NCI-H748 (cell line): ENCODE measurements around the gene UBA1.
A peak's percentile ranks its signal among the peaks of the same experiment; 100 is the strongest.

Experiments
- DNase-seq: peaks from one replicate; lab custom pipeline; 2025; ENCODE audit not compliant: unreplicated experiment; lab: John Stamatoyannopoulos, UW

Gene UBA1

DNA sequence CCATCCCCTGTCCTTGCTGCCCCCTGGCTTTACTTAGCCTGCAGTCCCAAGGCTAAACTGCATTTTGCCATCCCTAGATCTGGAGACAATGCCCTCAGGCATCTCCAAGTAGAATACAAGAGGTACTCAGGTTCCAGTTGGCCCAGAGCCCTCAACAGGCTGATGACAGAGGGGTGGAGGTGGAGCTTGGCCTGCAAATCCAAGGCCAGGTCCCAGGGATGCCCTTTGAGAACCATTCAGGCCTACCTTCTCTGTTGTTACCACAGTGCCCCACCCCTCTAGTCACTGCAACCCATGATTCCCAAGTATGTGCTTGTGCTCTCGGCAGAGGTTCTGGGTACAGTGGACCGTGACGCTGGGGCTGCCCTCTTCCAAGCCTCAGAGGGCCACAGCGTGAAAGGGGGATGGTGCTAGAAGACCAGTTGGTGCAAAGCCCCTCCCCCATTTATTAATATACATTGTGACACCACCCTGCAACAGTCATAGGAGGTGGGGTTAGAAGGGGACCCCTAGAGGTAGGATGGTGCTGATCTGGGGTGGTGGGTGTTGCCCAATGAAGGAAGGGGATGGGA, 6.4 kb upstream of the UBA1 start:
- DNase-seq = no peak

DNA sequence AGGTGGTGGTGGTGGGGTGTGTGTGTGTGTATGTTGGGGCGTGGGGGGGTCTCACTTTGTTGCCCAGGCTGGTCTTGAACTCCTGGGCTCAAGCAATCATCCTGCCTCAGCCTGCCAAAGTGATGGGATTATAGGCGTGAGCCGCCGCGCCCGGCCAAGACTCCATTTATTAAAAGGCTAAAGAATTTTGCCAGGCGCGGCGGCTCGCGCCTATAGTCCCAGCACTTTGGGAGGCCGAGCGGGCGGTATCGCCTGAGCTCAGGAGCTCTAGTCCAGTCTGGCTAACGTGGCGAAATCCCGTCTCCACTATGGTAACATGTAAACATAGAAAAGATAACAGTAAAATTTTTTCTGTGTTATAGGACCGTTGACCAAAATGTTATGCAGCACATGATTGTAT, 3.7 kb upstream of the UBA1 start:
- DNase-seq = no peak

DNA sequence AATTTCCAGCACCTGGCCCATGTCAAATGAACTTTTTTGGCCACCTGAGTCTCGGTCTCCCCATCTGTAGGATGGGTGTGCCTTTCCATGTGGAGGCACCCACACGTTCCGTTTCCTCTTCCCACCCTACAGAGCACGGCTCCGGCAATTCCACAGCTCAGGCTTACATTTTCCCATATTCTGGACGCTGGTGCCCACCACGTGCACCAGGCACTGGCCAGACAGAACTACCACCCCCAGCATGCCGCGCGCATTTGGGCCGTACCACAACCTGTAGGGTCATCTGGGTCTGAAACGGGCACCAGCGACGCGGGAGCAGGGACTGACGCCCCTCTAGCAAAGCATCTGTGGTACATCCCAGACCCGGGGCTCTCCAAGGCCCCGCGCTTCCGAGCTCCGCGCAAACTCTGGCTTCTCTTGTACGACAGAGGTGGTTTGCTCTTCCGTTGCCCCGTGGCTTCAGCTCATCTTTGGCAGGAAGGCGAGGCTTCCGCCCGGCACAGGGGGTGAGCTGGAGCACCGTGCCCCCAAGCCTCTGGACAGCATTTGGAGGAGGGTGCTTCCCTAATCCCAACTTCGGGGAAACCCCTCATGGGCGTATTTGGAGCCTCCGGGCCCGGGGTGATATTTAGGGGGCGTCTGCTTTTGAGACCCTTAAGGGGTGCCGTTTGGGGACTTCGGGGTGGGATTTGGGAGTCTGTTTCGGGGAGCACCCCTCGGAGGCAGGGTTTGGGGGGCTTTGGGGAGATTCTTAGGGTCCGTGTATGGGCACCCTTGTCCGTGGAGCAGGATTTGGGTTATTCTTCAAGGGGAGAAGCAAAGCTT, 3.0 kb upstream of the UBA1 start:
- DNase-seq = peak; percentile 96

DNA sequence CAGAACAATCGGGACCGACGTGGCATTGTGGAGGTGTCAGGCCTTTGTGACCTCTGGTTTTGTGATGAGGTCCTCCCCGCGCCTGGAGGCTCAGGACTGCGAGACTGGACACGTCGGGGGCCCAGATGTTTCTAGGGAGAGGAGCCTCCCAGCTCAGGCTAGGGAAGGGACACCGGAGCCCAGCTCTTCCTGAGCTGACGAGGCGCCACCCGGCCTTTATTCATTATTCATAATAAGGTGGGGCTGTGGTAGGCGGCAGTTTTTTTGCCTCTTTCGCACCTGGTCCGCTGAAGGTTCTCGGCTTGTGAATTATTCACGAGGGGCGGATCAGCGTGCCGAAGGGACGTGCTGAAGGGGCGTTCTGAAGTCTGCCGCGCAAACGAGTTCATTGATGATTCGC, 2.3 kb upstream of the UBA1 start:
- DNase-seq = peak; percentile 84

DNA sequence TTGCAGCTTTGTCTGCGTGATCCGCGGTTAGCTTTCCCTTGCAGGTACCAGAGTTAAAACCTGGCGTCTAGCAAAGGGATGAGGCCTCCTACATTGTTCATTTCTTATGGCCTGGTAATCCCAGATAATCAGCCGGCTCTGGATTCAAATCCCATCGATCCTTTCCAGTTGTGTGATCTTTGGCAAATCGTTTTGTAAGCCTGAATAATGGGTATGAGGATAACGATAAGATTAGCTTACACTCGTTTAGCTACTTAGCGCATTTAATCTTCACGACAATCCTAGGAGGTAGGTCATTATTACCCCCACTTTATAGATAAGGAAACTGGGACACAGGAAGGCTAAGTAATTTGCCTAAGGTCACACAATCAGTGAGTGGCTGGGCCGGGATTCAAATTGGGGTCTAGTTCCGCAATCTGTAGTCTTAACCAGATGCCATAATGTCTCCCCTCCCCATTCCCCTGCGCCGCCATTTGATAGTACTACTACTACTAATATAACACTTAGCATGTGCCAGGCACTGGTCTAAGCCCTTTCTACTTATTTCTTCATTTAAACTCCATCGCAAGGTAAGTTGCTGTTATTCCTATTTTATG, 1.7 kb upstream of the UBA1 start:
- DNase-seq = no peak

DNA sequence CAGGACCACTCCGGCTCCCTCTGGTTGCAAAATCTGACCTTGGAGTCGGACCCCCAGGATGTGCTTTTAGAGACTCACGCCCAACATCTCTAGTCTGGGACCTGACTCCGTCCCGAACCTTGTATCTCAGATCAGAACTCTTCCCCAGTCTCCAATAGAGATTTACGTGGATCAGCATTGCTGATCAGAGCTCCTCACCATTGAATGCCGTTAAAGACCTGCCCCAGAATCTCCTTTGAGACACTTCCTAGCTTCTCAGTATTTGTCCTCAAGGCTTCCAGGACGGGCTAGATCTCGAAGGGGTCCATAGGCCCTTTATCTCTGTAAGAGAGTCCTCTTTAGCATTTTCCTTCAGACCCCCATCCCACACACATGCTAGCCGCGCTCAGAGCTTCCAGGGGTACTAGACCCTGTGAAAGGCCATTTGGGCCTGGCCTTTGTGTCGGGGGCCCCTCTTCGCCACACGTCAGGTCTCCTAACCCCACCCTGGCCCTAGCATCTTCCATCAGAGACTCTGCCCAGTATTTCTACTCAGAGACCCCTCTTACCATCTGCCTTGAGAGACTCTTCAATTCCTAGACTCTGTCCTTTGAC, 662 bp downstream of the UBA1 start:
- no peak for DNase-seq

DNA sequence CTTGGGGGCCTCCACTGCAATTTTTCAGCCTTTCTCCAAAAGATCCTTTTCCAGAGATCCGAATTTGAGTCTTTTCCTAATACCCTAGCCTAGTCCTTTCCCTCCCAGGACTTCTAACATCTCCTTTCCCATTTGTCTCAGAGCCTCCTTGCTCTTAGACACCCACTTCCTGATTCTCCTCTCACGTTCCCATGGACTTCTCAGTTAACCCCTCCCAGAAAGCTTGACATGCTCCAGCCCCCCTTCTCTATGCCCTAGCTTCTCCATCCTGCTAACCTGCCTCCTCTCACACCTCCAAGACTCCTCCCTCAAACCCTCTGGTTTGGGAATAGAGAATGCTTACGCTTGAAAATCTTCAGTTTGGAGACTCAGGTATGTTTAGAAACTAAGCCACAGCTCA, 2.5 kb downstream of the UBA1 start:
- no peak for DNase-seq

DNA sequence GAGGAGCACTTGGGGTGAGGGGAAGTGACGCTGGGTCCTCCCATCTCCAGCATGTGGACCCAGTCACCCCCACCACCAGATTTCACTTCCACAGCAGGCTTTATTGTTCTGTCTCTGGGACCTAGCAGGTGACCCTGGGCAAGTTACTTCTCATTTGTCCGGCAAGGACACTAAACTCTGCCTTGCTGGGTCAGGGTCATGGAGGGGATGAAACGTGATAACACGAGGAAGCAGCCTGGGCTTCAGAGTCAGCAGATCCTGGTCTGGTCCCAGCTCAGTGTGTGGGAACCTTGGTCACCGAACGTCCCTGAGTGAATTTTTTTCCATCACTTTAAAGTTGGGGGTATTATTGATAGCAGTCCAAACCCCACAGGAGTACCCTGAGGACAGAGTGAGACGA, 3.9 kb downstream of the UBA1 start:
- no peak for DNase-seq

DNA sequence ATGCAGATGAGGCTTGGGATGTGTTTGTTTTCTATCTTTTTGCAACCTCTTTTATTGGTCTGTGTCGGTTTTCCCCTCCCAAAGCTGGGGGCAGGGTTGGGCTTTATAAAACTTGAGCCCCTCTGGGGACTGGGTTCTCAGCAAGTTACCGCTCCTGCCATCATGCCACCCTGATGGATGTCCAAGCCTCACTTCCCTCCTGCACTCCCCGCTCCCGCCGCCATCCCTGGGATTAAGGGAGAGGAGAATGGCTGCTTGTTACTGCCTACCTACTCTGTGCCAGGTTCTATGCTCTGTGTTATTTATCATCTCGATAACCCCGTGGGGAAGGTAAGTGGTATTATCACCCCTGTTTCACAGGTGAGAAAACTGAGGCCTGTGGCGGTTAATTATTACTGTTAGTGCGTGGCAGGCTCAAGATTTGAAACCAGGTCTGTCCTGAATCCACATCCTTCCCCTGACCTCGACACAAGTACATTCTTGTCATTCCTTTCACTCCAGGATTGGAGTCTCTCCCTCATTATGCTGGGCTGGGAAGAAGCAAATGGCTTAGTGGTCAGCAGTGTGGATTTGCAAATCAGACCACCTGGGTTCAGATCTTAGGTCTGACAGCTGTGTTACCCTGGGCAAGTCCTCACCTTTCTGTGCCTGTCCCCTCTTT, 4.5 kb downstream of the UBA1 start:
- DNase-seq = no peak

DNA sequence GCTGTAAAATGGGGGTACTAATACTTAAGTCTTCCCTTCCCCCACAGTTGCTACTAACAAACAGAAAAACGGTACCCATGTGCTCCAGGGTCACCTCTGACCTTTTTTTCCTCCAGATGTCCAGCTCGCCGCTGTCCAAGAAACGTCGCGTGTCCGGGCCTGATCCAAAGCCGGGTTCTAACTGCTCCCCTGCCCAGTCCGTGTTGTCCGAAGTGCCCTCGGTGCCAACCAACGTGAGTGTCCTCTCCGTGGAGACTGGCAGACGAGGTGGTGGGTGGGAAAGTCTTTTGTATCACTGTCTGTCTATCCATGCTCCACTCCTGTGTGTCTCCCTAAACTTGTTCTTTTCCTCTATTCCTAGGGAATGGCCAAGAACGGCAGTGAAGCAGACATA, 5.1 kb downstream of the UBA1 start:
- DNase-seq = no peak

DNA sequence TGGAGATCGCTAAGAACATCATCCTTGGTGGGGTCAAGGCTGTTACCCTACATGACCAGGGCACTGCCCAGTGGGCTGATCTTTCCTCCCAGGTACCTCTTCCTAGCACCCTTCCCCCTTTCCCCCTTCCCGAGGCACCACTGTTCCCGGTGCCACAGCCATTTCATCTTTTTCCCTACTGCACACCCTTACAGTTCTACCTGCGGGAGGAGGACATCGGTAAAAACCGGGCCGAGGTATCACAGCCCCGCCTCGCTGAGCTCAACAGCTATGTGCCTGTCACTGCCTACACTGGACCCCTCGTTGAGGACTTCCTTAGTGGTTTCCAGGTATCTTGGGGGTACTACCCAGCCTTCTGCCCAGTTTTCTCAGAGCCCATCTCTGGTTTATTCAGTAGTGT, 5.7 kb downstream of the UBA1 start:
- no peak for DNase-seq

DNA sequence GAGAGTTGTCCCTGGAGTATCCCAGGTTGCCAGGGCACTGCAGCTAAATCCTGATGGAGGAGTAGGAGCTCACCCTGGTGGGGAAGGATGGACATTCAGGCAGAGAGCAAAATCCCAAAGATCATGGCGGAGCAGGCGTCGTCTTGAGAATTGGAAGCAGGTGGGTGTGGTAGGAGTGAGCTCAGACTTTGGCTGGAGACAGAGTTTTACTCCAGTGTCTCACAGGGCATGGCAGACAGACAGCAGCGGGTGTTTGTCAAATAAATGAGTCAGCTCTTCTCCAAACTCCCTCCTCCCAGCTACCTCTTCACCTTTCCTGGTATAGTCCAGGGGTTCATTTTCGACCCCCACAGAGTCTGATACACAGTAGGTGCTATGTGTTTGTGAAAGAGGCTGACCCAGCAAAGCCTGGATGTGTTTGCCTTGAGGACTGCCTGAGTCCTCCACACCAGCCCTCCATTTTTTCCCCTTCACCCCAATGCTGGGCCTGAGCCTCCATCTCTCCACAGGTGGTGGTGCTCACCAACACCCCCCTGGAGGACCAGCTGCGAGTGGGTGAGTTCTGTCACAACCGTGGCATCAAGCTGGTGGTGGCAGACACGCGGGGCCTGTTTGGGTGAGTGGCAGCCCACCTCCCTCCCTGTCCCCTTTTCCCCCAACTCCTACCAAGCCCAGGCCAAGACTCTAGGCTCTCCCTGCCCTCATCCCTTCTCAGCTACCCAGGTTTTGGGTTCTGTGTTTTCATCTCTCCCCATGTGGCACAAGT, 6.9 kb downstream of the UBA1 start:
- DNase-seq = no peak

DNA sequence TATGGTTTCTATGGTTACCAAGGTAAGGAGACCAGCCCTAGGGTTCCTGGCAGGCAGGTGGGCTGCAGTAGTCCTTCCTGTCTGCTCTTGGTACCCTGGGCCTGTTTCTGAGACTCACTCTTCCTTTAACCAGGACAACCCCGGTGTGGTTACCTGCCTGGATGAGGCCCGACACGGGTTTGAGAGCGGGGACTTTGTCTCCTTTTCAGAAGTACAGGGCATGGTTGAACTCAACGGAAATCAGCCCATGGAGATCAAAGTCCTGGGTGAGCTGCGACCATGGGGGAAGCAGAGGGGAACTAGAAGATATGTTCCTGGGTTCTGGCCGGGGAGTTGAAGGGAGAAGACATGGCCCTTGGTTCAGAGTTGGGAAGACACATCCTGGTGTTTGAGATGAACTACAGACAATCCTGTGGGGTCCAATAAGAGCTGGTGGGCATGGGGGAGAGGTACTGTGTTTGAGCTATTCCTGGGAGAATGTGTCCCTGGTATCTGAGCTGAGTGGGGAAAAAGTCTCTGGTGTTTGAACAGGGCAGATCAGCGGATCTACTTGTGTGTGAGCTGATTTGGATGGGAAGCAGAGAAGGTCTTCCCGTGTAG, 7.8 kb downstream of the UBA1 start:
- DNase-seq = no peak

DNA sequence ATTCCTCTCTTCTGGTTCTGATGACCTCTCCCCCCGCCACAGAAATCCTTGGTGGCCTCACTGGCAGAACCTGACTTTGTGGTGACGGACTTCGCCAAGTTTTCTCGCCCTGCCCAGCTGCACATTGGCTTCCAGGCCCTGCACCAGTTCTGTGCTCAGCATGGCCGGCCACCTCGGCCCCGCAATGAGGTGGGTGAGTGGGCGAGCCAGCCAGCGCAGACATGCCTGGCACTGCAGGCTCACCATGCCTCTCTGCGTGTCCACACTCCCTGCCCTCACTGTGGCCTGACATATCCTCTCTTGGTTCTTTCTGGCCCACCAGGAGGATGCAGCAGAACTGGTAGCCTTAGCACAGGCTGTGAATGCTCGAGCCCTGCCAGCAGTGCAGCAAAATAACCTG, 8.7 kb downstream of the UBA1 start:
- no peak for DNase-seq

DNA sequence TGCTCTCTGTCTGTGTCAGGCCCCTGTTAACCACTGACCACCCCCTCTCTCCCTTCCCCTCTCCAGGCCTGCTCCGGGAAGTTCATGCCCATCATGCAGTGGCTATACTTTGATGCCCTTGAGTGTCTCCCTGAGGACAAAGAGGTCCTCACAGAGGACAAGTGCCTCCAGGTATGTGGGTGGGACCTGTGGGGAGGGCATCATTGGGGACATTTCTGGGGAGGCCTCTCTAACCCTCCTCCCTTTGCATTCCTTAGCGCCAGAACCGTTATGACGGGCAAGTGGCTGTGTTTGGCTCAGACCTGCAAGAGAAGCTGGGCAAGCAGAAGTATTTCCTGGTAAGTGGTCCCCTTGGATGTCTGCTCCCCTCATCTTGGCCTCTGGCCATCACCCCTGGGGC, 9.2 kb downstream of the UBA1 start:
- no peak for DNase-seq

DNA sequence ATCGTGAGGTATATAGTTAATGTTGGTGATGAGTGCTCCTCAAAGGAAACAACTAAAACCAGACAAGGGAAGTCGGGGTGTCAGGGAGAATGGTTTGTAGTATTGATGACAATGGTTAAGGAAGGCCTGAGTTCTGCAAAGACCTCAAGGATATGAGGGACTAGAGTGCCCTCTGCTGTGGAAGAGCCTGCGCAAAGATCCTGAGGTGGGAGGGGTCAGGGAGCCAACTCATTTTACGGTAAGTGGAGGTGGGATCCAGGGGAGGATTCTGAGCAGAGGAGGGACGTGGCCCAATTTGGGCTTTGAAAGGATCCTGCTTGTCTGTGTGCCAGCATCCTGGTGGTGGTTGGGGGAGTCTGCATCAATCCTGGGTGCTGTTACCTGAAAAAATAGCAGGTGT, 11.3 kb downstream of the UBA1 start:
- DNase-seq = no peak

DNA sequence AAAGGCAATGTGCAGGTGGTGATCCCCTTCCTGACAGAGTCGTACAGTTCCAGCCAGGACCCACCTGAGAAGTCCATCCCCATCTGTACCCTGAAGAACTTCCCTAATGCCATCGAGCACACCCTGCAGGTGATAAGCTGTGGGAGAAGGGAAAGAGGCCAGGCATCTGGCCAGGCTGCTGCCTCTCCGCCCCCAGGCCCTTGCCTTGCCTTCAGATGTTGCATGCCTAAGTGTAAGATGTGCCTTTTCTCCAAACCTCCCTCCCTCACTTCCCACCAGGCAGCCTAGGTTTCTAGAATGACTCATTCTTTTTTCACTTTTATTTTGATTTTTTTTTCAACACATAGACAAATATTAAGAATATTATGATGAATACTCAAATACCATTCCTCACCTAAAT, 12.7 kb downstream of the UBA1 start:
- no peak for DNase-seq

DNA sequence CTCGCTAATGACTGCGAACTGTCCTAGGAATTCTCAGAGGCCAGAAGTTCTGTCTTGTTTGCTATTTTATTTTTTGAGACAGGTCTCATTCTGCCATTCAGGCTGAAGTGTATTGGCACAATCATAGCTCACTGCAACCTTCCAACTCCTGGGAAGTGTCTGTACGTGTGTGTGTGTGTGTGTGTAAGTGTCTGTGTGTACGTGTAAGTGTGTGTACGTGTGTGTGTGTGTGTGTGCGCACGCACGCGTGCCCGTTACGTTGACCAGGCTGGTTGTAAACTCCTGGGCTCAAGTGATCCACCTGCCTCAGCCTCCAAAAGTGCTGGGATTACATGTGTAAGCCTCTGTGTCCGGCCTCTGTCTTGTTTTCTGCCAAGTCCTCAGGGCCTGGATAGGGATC, 14.5 kb downstream of the UBA1 start:
- DNase-seq = no peak

DNA sequence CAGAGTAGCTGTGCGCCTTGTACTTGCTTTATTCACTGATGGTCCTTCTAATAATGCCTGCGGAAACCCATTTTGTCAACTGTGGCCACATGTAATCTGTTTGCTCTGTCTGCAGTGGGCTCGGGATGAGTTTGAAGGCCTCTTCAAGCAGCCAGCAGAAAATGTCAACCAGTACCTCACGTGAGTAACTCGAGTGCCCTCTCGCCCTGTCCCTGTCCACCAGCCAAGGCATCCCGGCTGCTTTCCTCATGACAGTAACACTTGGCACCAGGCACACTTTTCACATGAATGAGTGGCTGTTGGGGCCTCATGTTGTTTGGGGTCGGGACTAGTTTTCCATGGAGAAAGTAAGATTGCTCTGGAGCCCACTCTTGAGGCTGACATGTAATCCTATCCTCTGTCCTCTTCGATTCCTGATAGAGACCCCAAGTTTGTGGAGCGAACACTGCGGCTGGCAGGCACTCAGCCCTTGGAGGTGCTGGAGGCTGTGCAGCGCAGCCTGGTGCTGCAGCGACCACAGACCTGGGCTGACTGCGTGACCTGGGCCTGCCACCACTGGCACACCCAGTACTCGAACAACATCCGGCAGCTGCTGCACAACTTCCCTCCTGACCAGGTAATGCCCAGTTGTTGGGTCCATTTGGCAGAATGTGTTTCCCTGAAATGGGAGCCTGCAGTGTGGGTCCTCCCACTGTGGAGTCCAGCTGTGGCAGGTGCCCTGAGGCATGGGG, 16.0 kb downstream of the UBA1 start:
- DNase-seq = no peak
